ENCODE measurements around the gene C2CD2.

GRCh38 chr21:41865002-41865777 is 88.6 kb downstream of the C2CD2 start:
- TF ChIP-seq CTCF (conservative IDR thresholded peaks at IDR 0.05; ENCODE audit: low read depth, low read length) = no peak
- no peak for TF ChIP-seq EZH2 (IDR thresholded peaks at IDR 0.05; ENCODE audit: borderline replicate concordance, low read depth, low read length, poor library complexity, severe bottlenecking)
